Stromal cell of bone marrow (primary cell): Measurements from ENCODE around the gene CYTH1.

Experiments
- DNase-seq: peaks from one replicate; pipeline ENCODE4 v3.0.0-alpha.2; 2012; ENCODE audit warnings: low read depth

Gene CYTH1

GRCh38 chr17:78735832-78736525, 46.1 kb downstream of the CYTH1 start:
- DNase-seq = no peak

- DNase-seq = no peak
These were observed 47.1 kb downstream of the CYTH1 start for GRCh38 chr17:78734793-78735641.

GRCh38 chr17:78732354-78732753, 49.7 kb downstream of the CYTH1 start:
- DNase-seq = no peak

- no peak for DNase-seq
These were observed 50.2 kb downstream of the CYTH1 start for GRCh38 chr17:78731904-78732303.

GRCh38 chr17:78729641-78730040, 52.4 kb downstream of the CYTH1 start:
- DNase-seq = no peak

- DNase-seq = no peak
These were observed 53.6 kb downstream of the CYTH1 start for GRCh38 chr17:78728495-78728894.

- no peak for DNase-seq
These were observed 54.4 kb downstream of the CYTH1 start for GRCh38 chr17:78727476-78728229.

- no peak for DNase-seq
These were observed 55.0 kb downstream of the CYTH1 start for GRCh38 chr17:78727057-78727456.

- no peak for DNase-seq
These were observed 55.6 kb downstream of the CYTH1 start for GRCh38 chr17:78726513-78726912.

- DNase-seq = no peak
These were observed 56.5 kb downstream of the CYTH1 start for GRCh38 chr17:78725448-78726021.

GRCh38 chr17:78724999-78725398, 57.1 kb downstream of the CYTH1 start:
- no peak for DNase-seq

- no peak for DNase-seq
These were observed 57.5 kb downstream of the CYTH1 start for GRCh38 chr17:78724544-78724943.

GRCh38 chr17:78723957-78724356, 58.1 kb downstream of the CYTH1 start:
- DNase-seq = no peak

GRCh38 chr17:78723001-78723796, 58.9 kb downstream of the CYTH1 start:
- no peak for DNase-seq

GRCh38 chr17:78722246-78722761, 59.8 kb downstream of the CYTH1 start:
- DNase-seq = no peak

- no peak for DNase-seq
These were observed 62.3 kb downstream of the CYTH1 start for GRCh38 chr17:78719630-78720298.

GRCh38 chr17:78718575-78719208, 63.4 kb downstream of the CYTH1 start:
- no peak for DNase-seq

- DNase-seq = peak; percentile 31
These were observed 64.6 kb downstream of the CYTH1 start for GRCh38 chr17:78717431-78717980.

GRCh38 chr17:78716814-78717393, 65.2 kb downstream of the CYTH1 start:
- no peak for DNase-seq

GRCh38 chr17:78716292-78716691, 65.8 kb downstream of the CYTH1 start:
- DNase-seq = no peak
